Activated CD8-positive, alpha-beta memory T cell treated with anti-CD3 and anti-CD28 coated beads, Interleukin-2, amount 50 U/mL, for 48 hours (primary cell): ENCODE data around the gene TMEM244.
"Not testable (repeated sequence)": the region's sequence is repeated elsewhere in the genome, so short reads cannot be mapped to it uniquely, and the experiment has no call there.

Experiments
- DNase-seq: peaks from one replicate; pipeline ENCODE4 v3.0.0-alpha.2; 2020

The TMEM244 gene, protein sequence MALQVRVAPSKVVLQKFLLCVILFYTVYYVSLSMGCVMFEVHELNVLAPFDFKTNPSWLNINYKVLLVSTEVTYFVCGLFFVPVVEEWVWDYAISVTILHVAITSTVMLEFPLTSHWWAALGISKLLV

DNA sequence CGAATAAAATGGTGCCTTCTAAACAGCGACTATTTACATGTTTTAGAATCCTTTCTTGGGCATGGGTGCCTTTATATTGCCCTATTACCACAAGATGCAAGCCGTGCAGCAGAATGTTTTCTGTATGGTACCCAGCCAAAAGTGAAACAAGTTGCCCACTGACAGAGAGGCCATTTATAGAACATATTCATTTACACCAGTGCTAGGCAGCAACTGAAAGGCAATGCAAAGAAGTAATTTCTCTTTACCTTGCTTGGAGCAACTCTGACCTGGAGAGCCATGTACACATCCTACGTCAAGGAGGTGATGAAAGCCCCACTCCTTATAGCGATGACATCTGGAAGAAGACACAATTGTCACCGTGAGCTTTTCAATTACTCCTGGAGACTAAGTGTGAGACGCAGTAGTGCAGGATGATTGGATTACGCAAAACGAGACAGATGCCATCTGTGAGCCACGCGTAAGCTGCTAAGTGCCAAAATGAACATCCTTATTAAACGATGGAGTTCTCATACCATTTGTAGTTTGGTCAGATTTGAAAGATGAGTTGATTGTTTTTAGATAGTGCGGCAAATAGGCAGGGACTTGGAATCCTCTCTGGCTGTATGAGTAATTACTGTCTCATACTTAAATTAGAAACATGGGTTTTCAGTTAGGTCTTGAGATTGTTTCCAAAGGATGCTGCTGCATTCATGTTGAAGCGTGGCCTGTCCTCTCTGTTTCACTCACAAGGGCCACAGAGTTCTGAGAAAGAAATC, at the start of gene TMEM244:
TSS of gene TMEM244 (minus strand) at position 408 of the 758 bp plus-strand sequence. CDS start at position 281, 127 bp downstream.
- no peak for DNase-seq

DNA sequence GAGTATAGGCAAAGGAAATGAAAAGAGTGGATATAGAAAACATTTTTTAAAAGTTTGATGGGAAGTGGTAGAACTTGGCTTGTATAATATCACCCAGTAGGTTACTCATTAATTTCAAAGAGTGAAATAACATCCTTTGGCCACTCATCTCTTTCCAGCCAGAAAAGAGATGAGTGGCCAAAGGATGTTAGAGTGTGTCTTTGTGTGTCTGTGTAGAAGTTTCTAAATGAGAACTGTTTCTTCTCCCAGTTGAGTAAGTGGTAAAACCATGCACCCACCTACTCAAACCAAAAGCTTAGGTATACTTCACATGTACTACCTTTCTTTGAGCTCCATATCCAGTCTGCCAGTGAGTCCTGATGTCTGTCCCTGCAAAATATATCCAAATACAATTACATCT, 47.7 kb upstream of the TMEM244 start:
- no peak for DNase-seq

DNA sequence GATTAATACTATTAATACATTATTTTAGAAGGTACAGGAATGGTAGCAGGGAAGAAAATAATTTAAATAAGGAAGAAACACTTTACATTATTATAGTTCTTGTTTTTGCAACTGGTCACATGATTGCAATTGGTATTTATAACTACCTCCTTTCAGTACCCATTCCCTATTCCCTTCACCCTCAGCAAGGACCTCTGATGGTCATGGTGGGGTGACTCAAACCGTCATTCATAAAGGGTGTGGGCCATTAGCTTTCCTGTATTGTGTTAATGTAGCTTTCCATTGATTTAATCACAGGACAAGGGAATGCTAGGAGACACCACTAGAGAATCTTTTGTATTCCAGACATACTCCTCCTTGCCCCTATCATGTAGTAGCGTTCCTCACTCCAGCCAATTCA, 47.2 kb upstream of the TMEM244 start:
- no peak for DNase-seq

DNA sequence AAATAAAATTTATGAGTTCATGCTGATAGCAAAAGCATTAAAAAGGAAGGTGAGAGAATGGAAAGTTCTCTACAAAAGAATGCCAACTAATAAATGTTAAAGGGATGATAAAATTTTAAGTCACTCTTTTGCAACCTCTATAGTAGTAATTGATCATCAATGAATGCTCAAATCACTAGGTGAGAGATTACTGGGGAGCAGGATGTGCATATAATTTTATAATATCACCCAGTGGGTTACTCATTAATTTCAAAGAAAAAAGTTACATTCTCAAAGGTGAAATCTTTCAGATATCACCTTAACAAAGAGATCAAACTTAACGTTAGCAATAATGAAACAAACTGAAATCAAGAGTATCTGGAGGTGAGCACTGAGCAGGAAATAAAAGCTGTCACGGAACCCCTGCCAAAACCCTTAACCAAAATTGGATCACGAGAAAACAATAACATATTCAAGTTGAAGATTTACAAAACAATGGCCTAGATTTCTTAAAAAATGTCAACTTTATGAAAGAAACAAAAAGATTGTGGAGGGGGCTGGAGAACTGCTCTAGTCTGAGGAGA, 45.5 kb upstream of the TMEM244 start:
- no peak for DNase-seq

DNA sequence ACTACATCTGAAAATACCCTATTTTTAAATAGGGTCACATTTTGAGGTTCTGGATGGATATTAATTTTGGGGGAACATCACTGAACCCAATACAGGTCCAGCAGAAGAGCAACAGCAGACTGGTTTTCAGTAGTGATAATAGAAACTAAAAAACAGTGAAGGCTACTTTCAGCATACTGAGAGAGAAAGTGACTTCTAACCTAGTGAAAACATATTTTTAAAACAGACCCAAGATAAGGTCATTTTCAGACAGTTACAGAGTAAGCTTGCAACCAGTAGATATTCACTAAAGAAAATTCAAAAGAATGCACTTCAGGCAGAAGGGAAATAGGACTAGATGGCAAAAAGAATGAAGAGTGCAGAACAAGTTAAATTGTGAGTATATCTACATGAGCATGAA, 42.0 kb upstream of the TMEM244 start:
- no peak for DNase-seq

DNA sequence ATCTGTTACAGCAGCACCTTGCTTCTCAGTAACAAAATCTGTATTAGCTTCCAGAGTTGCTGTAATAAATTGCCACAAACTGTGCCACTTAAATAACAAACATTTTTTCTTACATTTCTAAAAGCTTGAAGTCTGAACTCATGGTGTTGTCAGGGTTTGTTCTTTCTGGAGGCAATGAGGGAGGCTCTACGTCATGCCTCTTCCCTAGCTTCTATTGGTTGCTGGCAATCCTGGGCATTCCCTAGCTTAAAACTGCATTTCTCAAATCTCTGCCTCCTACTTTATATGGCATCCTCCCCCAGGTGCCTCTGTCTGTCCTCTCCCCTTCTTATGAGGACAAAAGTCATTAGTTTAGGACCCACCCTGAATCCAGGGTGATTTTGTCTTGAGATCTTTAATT, 41.6 kb upstream of the TMEM244 start:
- no peak for DNase-seq

DNA sequence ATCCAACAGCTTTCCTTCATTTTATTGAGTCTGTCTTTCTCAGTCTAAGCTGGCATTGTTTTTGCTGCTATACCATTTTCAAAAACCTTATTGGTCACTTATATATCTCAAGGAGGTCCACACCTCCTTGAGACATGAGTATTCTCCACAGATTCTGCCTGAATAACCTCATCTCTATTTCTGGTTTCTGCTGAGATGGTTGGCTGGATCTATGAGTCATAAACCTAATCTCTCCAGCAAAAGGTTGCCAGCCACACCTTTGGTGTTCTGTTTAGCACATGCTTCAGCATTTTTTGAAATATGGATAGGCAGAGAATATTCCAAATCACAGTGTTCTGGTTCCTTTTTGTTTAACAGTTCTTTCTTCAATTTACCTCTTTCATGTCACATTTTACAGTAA, 40.8 kb upstream of the TMEM244 start:
- no peak for DNase-seq

DNA sequence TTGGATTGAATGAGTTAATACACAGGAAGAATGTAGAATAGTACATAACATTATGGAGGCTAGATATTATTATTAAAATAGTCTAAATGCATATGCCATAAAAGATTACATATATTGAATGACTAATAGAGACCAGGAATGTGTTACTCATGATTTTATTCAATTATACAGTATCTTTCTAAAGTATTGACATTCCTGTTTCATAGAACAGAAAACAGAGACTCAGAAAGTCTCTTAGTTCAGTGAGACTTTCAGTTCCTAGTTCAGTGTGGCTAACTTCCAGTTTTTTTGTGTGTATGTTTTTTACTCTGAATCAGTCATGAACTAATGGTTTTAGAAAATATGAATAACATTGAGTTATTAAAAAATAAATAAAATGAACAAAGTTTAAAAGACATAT, 34.6 kb upstream of the TMEM244 start:
- DNase-seq = no peak

DNA sequence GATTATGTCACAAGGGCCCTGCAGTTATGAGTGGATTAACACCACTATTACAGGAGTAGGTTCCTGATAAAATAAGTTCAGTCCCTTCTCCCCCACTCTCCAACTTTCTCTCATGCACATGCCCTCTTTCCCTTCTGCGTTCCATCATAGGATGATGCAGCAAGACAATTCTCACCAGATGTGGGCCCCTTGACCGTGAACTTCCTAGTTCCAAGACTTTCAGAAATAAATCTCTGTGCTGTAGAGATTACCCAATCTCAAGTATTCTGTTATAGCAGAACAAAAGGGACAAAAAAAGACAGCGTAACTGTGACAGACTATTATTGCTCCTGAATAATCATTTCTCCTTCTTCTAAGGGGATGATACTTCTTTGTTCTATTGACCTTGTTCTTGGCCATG, 33.8 kb upstream of the TMEM244 start:
- DNase-seq = no peak

DNA sequence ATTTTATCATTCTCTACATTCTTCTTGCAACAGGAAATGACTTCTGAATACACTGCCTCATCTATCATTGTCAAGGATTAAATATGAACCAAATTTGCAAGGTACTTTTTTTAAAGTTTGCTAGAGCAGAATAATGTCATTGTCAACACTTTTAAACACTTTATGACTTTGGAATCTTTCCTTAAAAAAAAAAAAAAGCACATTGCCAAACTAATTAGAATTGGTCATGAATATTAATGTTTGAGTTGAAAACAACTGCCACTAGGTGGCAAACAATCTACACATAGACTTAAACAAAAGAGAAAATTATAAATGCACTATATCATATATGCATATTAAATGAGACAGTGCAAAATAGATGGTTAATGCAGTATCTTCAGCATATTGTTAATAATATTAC, 32.5 kb upstream of the TMEM244 start:
- no peak for DNase-seq

DNA sequence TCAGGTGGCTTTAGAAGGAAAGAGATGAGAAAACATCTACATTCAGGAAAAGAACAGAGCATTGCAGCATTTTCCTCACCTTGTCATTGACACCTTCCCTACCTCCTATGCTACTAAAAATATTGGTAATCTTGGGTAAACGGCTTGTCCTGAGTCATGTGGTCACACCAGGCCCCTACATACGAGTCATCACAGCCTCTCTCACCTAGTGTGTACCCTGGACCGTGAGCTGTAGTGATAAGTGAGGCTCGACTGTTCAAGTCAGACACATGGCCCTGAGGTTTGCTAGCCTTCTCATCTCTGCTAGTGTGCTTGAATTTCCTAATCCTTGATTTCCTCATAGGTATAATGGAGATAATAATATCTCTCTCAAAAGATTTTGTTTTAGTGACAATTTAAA, 29.6 kb upstream of the TMEM244 start:
- no peak for DNase-seq

DNA sequence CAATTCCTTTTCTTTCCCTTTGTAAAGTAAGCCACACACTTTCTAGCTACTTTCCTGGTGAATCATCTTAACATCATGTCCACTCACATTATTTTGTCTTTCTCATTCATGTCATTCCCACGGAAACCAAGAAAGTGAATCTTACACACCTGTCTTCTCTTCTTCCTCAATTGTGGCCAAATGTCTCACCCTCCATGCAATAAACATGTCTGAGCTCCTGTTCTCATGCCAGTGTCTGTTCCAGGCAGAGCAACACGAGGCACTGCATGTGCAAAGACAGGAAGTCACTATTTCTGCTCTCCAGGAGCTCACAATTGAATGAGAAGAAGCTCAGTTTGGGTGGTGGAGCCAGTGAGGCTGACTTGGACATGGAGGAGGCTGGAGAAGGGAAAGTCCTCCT, 29.0 kb upstream of the TMEM244 start:
- DNase-seq = no peak

DNA sequence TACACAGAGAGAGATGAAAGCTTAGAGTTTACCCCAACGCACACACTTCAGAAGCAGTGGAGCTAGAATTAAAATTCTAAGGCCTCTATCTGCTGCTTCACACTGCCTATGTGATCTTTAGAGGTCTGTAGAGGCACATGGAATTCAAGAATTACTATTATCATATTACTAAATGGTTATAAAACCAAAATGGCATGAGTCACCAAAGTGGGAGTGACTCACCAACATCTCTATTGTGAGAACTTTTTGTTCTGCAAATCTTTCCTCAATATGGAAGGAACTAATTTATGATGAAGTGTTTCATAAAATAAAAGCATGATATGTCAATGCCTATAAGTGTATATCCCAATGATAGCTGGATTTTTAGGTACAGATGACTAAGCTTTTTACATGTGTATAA, 28.5 kb upstream of the TMEM244 start:
- DNase-seq = no peak

DNA sequence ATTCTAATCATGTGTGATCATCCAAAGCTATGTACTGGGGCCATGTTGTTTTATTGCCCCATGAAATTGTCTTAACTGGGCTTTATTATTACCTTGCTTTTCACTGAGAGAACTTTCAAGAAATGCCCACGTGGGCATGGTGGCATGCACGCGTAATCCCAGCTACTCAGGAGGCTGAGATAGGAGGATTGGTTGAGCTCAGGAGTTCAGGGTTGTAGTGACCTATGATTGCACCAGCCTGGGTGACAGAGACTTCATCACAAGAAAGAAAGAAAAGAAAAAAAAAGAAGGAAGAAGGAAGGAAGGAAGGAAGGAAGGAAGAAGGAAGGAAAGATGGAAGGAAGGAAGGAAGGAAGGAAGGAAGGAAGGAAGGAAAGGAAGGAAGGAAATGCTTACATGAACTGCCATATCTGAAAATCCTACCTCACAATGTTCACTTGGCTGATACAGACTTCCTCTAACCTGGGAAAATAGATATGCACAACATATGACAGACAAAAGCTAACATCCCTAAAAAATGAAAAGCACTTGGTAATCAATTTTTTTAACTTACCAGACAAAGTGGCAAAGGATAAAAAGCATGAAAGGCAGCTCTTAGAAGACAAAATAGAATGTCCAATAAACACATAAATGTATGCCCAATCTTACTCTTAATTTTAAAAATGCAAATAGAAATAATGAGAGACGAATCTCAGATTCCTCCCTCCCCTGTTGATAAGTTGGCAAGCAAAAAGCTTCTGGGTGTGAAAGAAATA, 25.5 kb upstream of the TMEM244 start:
- no peak for DNase-seq

DNA sequence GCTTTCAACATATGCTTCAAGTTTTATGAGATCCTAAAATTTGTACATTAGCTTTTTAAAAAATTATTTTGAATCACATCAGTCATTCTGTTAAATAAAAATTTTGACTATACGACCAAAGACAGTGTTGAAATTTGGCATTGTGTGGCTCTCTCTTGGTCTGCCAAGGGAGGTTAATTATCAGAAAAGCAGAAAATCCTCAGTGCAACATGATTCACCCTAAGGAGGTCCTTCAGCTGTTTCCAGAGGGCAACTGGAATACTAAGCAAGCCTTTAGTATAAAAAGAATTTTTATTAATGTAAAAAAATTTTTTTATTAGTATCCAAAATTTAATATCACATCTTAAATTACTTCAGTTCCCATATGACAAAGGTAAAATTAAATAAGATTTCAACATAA, 23.1 kb upstream of the TMEM244 start:
- no peak for DNase-seq

DNA sequence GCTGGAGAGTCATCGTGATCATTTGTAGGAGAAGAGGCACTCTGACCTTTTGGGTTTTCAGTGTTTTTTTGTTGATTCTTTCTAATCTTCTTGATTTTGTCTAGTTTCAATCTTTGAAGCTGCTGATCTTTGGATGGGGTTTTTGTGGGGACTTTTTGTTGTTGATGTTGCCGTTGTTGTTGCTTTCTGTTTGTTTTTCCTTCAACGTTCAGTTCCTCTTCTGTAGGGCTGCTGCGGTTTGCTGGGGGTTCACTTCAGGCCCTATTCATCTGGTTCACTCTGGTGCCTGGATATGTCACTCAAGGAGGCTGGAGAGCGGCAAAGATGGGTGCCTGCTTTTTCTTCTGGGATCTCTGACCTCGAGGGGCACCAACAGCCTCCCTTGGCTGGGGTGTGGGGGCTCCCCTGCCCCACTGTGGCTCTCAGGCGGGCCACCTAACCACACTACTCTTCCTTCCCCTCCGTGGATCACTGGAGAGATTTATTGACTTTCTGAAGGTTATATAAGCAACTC, 21.5 kb upstream of the TMEM244 start:
- no peak for DNase-seq

DNA sequence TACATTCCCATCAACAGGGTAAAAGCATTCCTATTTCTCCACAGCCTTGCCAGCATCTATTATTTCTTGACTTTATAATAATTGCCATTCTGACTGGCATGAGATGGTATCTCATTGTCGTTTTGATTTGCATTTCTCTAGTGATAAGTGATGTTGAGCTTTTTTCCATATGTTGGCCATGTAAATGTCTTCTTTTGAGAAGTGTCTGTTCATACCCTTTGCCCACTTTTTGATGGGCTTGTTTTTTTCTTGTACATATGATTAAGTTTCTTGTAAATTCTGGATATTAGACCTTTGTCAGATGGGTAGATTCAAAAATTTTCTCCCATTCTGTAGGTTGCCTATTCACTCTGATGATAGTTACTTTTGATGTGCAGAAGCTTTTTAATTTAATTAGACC, 16.8 kb upstream of the TMEM244 start:
- not testable (repeated sequence) for DNase-seq

DNA sequence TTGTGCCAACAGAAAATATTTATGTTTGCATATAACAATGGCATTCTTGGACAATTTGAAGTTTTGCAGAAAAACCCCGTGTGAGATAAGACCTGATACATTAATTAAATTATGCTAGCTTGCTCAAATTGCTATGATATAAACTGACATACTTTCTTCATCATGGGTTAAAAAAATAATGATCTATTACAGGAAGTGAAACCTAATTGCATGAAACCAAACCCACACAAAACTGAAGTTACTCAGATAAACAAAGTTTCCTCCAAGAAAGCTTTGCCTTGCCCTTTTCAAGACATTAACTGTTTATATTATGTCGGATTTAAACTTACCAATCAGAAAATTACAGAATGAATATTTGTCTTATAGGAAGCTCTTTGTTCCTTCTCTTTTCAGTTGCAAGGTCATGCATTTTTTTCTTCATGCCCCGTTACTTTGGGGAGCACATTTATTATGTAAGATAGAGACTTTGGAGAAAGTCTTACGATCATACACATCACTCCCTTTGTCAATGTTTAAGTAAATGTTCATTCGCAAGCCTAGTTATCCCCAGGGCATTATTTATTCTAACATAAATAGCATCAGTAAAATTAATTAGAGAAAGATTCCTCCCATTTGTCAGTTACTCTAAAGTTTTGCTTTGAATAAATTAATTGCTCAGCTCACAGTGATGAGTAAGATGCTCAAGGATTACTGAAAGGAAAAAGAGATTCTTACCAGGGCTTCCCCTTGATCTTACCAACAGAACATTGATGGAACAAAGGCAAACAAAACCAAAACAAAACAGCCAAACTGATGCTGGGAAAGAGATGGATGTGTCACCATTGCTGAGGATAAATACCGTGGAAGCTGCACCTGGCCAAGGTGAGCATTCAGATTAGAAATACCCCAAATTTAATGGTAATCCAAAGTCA, 14.8 kb upstream of the TMEM244 start:
- no peak for DNase-seq

DNA sequence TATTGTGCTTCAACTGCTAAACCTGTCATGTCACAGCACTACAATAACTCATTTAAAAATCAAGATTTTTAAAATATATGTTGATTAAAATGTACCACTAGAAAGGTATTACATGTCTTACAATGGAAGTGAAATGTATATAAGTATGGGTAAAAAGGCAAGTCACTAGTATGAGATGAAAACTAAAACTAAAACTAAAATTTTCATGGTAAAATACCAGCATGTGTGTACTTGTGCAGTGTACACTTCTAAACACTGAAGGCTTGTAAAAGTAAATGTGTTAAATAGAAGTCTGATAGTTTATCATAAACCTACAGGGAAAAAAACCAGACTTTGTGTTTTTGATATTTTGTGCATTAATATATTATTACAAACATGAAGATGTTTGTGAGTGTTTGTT, 13.7 kb upstream of the TMEM244 start:
- no peak for DNase-seq

DNA sequence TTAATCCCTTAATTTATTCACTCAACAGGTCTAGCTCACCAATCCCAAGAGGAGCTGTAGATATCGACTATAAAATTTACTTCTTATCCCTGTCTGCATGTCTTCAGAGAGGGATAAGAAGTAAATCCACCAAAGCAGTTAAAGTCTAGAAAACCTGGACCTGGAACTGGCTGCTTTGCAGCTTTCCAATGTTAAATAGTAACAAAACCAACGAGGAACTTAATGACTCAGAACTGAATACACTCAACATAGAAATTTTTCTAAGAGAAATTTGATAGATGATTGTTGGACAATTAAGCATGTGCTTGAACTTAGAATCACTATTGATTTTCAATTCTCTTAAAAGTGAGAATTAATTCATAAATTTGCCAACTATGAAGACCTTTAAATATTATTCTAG, 11.5 kb upstream of the TMEM244 start:
- DNase-seq = no peak

DNA sequence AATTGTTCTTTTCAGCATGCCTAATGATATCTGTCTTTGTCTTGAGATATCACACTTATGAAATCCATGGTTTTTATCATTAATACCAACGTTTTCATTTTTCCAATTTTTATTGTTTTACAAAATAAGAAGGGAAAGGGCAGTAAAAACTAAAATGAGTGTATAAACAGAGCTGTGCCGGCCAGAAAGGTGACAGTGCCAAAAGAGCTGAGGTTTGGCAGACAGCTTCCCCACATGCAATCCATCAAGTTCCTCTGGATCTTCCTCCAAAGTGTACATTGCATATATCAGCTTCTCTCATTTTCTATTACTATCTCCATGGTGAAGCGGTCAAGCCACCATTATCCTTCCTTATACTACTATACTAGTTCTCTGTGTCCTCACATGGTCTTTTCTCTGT, 10.1 kb upstream of the TMEM244 start:
- DNase-seq = no peak

DNA sequence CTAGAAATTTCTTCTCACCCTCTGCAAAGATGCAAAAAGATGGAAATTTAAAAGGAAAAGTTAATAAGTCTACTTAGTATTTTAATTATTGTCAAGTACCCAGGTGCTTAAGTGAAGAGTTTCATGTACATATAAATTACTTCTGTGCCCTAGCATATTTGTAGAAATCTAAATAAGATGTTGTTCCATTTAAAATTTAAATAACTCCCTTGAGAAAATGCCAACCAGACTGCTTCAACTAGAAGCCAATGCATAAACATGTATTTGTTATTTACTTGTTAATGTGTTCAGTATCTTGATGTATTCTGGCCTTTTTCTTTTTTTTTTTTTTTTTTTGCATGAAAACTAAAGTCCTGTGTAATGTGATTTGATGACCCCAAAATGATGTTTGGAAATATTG, 6.3 kb upstream of the TMEM244 start:
- no peak for DNase-seq

DNA sequence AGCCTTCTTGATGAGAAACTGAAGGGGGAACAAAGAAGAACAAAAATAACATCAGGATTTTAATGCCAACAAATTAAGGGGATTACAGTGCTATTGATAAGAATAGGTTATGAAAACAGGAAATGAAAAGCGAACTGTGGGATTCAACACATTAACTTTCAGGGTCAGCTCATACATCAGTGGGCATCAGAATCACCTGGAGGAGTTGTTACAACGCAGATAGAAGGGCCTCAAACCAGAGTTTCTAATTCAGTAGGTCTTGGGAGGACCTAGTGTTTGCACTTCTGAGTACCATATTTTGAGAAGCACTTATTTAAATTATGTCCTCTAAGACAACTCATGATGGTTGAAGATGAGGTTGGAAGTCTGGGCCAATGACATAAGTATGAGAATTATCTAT, 5.6 kb upstream of the TMEM244 start:
- DNase-seq = no peak
